GM18520 (cell line): ENCODE measurements around the gene ULBP2.

Source experiments
- ATAC-seq: cut with Tn5 transposase; IDR thresholded peaks from one replicate; pipeline ENCODE4 v1.9.1; 2021; ENCODE audit not compliant: unreplicated experiment

ULBP2 gene

GRCh38 chr6:149941583-149942460 lies at the start of gene ULBP2:
Gene ULBP2 (plus strand): TSS chr6:149942014. CDS start chr6:149942073, 59 bp downstream.
- no peak for ATAC-seq

- no peak for ATAC-seq
Measured at GRCh38 chr6:149895048-149895590, 46.7 kb upstream of the ULBP2 start.

GRCh38 chr6:149895833-149896271 lies 46.0 kb upstream of the ULBP2 start:
- no peak for ATAC-seq

- ATAC-seq, result no peak
Measured at GRCh38 chr6:149896491-149896890, 45.3 kb upstream of the ULBP2 start.

GRCh38 chr6:149897015-149897697 lies 44.7 kb upstream of the ULBP2 start:
- no peak for ATAC-seq

GRCh38 chr6:149897855-149898744 lies 43.7 kb upstream of the ULBP2 start, which contains the start of gene RAET1E:
Gene RAET1E (minus strand): TSS chr6:149898113. CDS start chr6:149890901, 7,212 bp downstream.
- no peak for ATAC-seq

- no peak for ATAC-seq
Measured at GRCh38 chr6:149898966-149899365, 42.8 kb upstream of the ULBP2 start.

- no peak for ATAC-seq
Measured at GRCh38 chr6:149899486-149899885, 42.3 kb upstream of the ULBP2 start.

GRCh38 chr6:149899926-149900619 lies 41.7 kb upstream of the ULBP2 start:
- ATAC-seq, result no peak

GRCh38 chr6:149900620-149901443 lies 41.0 kb upstream of the ULBP2 start:
- ATAC-seq, result no peak

GRCh38 chr6:149901444-149902140 lies 40.2 kb upstream of the ULBP2 start:
- ATAC-seq, result no peak

GRCh38 chr6:149903938-149904611 lies 37.7 kb upstream of the ULBP2 start:
- ATAC-seq, result no peak

GRCh38 chr6:149904661-149905370 lies 37.0 kb upstream of the ULBP2 start:
- no peak for ATAC-seq

GRCh38 chr6:149905371-149905910 lies 36.4 kb upstream of the ULBP2 start:
- no peak for ATAC-seq

- no peak for ATAC-seq
Measured at GRCh38 chr6:149905911-149906371, 35.9 kb upstream of the ULBP2 start.

- ATAC-seq, result no peak
Measured at GRCh38 chr6:149906405-149906804, 35.4 kb upstream of the ULBP2 start.

- no peak for ATAC-seq
Measured at GRCh38 chr6:149907317-149907716, 34.5 kb upstream of the ULBP2 start.
